SKM-1 (cell line): Measurements from ENCODE around the gene CBLL1.

ENCODE experiments used
- DNase-seq: peaks from one replicate; lab custom pipeline; 2025; ENCODE audit not compliant: unreplicated experiment; lab: John Stamatoyannopoulos, UW

Gene CBLL1

DNA sequence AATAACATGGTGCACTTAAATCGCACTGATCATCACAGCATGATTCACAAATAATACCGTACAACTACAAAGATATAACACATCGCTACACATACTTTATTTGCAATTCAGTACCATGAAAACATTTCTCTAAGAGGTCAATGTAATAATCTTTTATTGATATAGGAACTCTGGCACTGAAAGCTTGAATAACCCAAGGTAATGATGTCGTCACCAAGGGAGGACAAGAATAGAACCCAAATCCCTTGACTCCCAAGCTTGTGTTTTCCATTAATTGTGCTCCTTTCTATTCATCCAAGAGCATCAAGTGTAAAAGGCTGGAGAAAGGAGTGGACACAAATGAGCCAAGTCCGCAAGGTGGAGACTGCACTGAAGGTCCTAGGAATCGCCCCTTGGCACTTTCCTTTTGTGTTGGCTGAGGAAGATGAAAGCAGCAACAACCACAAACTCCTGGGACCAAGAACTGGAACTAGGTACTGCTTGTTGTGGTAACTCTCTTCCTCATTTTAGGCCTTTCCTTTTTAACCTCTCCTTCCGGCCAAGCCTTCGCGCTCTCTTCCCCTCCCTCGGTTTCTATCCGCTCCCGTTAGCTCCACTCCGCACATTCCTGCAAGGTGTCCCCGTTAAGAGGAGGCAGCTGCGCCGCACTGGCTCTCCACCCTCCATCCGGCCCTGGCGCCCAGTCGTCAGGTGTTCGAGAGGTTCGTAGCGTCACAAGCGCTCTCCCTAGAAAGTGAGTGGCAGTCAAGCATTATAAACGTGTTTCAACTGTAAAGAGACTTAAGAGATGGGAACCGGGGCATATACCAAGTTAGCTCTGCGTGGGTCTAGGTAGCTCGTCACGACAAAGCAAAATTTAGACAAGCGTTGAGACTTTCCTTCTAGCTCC lies 1.0 kb upstream of the CBLL1 start:
- peak; percentile 74 for DNase-seq

DNA sequence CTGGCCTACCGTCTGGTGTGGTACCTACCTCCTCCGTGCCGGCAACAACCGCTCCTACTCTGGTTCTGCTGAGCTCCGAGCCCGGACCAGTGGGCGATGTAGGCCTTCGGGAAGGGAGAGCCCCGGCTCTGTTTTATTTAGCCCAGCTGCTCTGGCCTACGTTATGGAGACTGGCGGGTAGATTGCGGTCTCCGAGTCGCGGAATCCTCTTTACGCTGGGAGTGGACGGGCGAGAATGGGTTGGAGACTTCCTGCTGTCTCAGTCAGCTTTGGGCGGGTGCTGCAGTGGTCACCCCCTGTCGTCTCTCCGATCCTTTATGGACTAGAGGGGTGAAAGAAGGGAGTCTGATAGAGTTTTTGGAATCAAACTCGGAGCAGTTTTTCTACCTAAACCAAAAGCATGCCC lies 406 bp downstream of the CBLL1 start:
- DNase-seq = peak; percentile 54

DNA sequence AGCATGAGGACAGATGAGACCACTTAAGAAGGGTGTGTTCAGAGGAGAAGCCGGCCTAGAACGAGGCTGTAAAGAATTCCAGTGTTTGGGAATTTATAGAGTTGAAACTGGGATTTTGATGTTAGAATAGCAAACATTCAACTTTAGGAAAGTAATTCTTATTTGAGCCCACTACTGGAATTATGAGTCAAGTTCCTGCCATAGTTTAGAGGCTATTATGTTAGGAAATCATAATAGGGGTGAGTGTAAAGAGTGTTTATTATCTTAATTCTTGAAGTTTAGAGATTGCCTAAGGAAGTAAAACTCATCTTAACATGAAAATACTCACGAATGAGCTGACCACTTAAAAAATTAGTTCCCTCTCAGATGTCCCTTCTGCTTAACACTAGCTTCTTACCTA lies 2.1 kb downstream of the CBLL1 start:
- DNase-seq = no peak

DNA sequence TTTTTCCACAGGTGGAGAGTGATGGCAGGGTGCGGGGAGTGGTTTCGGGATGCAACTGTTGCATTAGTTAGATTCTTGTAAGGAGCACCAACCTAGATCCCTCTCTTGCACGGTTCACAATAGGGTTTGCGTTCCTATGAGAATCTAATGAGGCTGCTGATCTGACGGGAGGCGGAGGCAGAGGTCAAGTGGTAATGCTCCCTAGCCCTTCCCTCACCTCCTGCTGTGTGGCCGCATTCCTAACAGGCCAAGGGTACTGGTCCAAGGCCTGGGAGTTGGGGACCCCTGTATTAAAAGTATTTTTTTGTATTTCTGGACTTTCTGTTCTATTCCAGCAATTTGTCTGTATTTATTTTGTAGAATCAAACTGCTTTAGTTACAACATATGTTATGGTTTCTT lies 7.2 kb downstream of the CBLL1 start:
- DNase-seq = no peak

DNA sequence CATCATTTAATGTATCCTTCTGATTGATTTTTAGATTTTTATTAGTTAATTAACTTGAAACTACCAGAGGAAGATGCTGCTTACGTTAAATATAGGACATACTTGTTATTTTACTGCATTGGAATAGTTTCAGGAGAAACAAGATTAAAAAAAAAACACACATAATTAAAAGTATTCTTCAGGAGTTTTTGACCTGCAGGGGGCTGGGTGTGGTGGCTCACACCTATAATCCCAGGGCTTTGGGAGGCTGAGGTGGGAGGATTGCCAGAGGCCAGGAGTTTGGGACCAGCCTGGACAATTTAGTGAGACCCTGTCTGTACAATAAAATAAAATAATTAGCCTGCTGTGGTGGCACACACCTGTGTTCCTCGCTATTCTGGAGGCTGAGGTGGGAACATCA lies 10.7 kb downstream of the CBLL1 start:
- DNase-seq = no peak

DNA sequence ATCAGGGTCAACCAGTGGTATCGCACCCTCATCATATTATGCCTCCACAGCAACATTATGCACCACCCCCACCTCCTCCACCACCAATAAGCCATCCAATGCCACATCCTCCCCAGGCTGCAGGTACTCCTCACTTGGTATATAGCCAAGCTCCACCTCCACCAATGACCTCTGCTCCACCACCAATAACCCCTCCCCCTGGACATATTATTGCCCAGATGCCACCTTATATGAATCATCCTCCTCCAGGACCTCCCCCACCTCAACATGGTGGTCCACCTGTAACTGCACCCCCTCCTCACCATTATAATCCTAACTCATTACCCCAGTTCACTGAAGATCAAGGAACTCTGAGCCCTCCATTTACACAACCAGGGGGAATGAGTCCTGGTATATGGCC lies 14.7 kb downstream of the CBLL1 start:
- DNase-seq = no peak

DNA sequence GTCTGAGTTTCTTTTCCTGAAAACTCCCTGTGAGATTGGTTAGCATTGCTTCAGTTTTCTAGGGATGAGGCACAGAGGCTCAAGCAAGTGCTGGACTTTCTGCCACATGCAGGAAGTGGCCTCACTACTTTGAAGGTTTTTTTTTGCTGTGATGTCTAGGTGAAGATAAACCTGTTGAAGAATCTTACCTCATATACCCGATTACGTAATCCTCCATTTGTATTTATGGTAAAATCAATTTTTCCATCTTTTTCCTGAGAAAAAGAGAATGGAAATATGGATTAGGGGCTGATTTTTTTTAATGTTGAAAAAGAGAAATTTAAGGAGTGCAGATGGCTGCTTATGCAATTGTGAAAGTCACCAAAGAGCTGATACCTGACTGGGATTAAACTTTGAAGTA lies 23.4 kb downstream of the CBLL1 start:
- DNase-seq = no peak

DNA sequence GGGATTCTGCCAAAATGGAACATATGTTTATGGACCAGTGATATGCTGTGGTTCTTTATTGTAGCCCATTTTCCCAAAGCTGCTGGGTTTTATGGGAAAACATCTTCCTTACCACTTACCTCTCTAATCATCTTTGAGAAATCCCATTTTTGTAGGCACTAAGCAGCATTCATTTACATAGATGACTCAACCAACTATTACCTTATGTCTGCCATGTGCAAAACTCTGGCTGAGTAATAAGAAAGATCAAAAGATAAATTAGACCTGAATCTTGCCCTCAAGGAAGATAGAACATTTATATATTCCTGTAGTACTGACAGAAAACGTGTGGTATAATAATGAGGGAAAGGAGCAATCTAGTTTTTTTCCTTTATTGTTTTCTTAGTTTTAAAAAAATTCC lies 24.3 kb downstream of the CBLL1 start:
- no peak for DNase-seq

DNA sequence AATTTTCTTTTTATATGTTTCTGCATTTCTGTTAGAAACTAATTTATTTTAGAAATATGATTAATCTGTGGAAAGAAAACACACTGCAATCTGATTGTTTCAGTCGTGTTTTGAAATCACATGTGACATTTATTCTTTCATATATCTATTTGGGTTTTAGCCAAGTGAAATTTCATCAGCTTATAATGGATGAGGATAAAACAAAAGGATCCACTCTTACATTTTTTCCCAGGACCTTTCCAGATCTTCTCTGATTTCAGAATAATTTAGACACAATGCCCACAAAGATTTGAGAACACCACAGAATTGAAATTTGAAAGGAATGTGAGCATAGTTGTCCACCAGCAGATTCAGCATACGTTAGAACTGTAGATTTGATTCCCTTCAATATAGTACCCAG lies 29.1 kb downstream of the CBLL1 start:
- DNase-seq = no peak

DNA sequence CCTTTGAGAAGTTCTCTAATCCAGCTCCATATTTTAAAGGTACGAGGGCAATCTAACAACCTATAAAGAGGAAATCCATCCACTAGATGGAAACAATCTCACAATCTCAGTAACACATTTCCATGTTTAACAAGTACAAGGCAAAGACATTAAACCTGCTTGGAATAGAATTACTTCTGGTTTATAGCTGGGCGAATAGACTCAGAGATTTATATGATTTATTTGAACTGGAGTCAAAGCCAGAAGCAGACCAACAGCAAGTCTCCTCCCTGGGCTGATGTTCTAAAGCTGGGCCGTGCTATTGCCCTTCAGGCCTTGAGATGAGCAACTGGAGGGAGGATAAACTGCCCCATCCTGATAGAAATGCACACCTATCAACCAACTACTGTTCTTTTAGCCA lies 33.8 kb downstream of the CBLL1 start:
- DNase-seq = no peak

DNA sequence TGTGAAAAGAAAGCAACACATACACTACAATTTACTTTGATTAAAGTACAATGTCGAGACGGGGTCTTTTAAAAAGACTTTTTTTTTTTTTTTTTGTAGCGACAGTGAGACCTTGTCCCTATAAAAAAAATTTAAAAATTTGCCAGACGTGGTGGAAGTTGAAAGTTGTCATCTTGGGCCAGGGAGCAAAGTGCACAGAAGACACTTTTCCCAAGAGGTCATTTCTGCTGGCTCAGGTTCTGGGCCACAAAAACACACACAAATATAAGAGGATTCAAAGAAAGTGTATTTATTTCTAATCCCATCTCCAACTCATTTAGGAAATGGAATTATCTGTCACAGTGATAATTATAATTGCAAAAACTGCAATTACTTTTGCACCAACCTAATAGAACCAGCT lies 34.3 kb downstream of the CBLL1 start:
- DNase-seq = no peak

DNA sequence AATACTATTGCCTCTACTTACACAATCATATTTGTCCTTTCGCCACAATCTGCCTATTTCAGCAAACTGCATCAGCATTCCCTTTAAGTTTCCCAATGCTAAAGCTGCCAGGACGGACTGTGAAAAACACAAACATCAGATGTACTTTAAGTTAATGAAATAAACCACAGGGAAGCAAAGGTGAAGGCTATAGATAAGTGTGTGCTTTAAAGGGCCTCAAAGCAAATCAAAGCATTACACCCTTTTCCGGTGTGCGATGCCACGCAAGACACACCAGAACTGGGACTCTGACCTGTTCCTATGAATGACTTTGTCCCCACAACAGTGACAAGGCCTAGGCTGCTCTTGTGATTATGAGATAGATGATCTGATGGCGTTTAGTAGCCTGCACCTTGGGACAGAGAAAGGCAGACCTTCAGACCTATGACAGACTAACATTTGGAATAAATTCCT lies 35.7 kb downstream of the CBLL1 start:
- DNase-seq = no peak

DNA sequence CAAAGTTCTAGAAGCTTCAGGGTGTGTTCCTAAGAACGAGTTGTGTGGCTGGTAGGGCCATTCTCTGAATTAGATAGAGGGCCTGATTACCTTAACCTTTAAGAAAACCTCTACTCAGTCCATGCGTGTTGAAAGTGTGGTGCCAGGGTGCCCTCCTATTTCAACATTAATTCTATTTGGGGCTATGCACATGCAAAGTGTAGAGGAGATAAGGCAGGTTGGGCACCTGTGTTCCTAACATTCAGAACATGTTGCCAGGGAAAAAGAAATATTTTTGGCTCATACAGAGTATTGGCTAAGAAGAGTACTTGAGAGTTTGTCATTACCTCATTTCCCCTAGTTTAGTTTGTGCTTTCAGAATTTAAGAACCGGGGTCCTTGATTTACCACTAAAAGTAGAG lies 38.4 kb downstream of the CBLL1 start:
- DNase-seq = no peak

DNA sequence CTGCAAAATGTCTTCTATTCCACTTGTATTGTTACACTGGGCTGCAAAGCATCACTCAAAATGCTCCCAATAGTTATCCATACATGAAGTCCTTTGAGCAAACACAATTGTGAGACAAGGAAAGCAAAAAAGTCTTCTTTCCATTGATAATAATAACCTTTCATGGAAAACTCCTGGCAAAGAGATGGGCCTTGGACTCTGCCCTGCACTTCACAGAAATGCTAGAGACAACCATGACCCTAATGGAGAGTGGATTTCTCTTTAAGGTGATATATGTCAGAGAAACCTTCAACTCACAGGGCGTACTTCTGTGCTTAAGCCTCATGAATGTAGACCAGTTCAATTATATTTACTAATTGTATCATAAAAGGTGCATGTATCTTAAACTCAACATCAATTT lies 39.7 kb downstream of the CBLL1 start:
- DNase-seq = no peak

DNA sequence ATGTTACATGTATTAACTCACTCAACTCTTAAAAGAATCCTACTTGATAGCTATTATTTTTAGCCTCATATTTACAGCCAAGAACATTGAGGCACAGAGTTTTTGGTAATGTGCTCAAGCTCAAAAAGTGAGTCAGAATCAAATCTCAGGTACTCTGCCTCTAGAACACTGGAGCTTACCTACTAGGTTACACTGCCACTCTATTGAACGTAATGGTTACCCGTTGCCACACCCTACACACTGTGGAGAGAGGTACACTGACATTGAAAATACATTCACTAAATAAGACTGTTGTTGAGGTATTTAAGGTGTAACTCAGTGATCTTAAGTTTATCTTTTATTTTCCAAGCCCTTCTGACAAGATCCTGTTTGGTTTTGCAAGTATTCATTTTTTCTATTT lies 41.2 kb downstream of the CBLL1 start:
- no peak for DNase-seq

DNA sequence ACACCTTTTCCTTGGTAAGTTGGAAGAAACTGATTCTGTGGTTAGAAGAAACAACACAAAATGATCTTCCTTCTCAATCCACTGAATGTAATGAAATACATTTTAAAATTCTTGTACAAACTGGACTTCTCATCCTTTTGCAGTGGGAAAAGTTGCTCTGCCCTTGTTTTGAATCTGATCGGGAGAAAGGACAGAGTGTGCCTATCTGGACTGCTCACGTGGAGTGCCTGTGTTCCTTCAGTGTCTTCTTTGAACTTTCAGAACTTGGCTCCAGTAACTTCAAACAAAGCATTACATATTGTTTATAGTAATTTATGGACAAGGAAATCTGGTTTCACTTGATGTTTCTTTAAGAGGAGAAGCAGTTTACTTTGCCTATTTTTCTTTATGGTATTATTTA lies 42.0 kb downstream of the CBLL1 start:
- no peak for DNase-seq

DNA sequence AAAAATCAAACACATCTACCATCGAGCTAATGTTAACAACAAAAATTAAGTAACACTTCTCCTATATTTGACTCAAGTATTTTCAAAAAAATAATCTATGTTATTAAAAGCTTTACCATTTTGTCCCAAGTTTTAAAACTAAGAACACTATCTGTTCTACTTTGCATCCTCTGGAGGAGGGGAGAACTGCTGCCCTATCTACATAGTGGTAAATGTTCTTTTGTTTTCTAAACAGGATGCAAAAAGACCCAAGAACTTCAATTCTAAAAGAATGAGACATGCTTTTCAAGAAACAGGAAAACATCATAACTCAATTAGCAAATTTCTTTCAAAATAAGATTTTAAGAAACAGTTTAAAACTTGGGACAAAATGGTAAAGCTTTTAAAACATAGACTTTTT lies 44.3 kb downstream of the CBLL1 start:
- no peak for DNase-seq

DNA sequence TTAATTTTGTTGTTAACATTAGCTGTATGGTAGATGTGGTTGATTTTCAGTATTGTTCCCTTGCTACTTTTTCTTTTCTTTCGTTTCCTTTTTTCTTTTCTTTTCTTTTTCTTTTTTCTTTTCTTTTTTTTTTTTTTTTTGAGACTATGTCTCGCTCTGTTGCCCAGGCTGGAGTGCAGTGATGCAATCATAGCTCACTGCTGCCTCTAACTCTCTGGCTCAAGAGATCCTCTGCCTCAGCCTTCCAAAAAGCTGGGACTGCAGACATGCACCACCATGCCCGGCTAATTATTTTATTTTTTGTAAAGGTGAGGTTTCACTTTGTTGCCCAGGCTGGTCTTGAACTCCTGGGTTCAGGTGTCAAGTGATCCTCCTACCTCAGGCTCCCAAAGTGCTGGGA lies 44.7 kb downstream of the CBLL1 start:
- DNase-seq = no peak

DNA sequence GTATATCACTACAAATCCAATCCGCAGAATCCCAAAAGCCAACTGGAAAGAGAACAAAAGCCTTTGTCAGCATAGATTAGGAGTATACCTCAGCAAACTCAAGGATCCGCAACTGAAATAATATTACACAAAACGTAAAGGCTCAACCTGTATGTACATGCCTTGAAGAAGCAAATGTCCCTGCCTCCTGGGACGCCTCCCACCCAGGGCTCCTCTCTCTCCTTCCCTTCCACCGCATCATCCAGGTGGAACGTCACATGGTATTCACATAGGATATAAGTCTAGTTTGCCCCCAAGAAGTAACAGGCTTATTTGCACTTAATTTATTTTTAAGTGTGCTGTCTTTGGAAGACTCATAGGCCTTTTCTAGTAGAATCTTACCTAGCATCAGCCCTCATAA lies 45.7 kb downstream of the CBLL1 start:
- DNase-seq = no peak

DNA sequence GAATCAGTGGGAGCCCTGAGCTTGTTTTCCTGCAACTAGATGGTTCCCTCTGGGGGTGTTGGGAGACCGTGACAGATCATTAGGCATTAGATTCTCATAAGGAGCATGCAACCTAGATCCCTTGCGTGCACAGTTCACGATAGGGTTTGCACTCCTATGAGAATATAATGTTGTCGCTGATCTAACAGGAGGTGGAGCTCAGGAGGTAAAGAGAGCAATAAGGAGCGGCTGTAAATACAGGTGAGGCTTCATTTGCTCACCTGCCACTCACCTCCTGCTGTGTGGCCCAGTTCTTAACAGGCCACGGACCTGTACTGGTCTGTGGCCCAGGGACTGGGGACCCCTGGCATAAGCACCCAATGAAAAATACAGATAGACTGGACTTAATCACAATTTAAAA lies 48.4 kb downstream of the CBLL1 start:
- DNase-seq = no peak

DNA sequence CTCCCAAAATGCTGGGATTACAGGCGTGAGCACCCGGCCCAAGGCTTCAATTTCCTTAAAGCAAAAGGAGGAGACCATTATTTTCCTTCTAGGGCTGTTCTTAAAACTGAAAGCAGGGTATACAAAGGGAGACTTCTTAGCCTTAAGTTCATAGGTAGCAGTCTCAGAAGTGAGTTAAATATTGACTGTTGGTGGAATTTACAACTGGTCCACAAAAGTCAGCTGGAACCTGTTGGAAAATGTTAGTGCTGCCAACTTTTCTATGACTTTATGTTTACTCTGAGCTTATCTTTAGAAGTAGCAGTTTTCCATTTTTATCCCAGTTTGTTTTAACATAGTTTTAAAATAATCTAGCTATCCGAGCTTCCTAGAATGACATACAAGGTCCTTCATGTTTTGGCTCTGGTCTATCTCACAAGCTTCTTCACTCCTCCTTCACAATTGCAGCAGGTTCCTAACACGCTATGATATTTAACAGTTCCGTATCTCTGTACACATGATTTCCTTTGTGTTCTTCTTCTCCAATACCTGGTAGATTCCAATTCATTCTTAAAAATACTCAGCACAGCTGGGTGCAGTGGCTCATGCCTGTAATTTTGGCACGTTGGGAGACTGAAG lies 55.8 kb downstream of the CBLL1 start:
- no peak for DNase-seq

DNA sequence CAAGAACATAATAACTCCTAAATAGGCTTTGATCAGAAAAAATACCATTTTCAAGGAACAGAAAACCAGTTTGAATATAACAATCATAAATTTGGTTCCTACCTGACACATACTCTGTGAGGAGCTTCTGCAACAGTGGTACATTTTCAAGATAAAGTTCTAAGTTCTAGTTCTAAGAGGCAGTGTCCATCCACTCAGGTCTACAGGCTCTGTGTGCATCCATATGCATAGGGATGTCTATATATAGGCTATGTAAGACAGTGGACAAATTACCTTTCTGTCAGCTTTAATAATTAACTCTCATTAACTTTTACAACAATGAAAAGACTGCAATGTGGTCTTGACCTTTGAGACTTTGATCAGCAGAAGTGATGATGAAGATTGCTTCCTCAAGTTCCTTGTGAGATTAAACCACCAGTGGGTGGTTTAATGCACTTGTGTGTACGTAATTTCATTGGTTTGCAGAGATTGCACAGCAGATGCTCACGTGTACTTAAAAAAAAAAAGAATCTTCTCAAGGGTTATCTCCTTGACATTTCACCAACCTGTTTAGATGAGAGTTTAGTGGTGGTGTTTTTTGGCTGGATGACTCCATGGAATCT lies 59.2 kb downstream of the CBLL1 start, which contains the start of gene SLC26A3:
SLC26A3 (minus strand) TSS at position 215 of the 602 bp plus-strand sequence. CDS start 8,714 bp downstream, outside the sequence.
- no peak for DNase-seq
